ENCODE measurements around the gene TOR1AIP2.

The TOR1AIP2 gene

GRCh38 chr1:179825798-179826460 lies 51.7 kb downstream of the TOR1AIP2 start:
- no peak for DNase-seq (ENCODE audit: low spot score)

- DNase-seq (ENCODE audit: low spot score) = no peak
These were observed 52.4 kb downstream of the TOR1AIP2 start for GRCh38 chr1:179825206-179825605.

GRCh38 chr1:179824265-179824664 lies 53.3 kb downstream of the TOR1AIP2 start:
- DNase-seq (ENCODE audit: low spot score) = no peak

GRCh38 chr1:179823693-179824092 lies 53.9 kb downstream of the TOR1AIP2 start:
- no peak for DNase-seq (ENCODE audit: low spot score)

- no peak for DNase-seq (ENCODE audit: low spot score)
These were observed 55.5 kb downstream of the TOR1AIP2 start for GRCh38 chr1:179822065-179822464.

GRCh38 chr1:179821524-179821923 lies 56.1 kb downstream of the TOR1AIP2 start:
- DNase-seq (ENCODE audit: low spot score) = no peak

GRCh38 chr1:179820226-179820970 lies 57.2 kb downstream of the TOR1AIP2 start:
- no peak for DNase-seq (ENCODE audit: low spot score)

- no peak for DNase-seq (ENCODE audit: low spot score)
These were observed 58.8 kb downstream of the TOR1AIP2 start for GRCh38 chr1:179818743-179819173.

- no peak for DNase-seq (ENCODE audit: low spot score)
These were observed 59.3 kb downstream of the TOR1AIP2 start for GRCh38 chr1:179818260-179818659.

- DNase-seq (ENCODE audit: low spot score) = no peak
These were observed 59.8 kb downstream of the TOR1AIP2 start for GRCh38 chr1:179817789-179818188.

GRCh38 chr1:179817056-179817455 lies 60.5 kb downstream of the TOR1AIP2 start:
- DNase-seq (ENCODE audit: low spot score) = no peak

- peak; percentile 32 for DNase-seq (ENCODE audit: low spot score)
These were observed 61.2 kb downstream of the TOR1AIP2 start for GRCh38 chr1:179816196-179816960.

- DNase-seq (ENCODE audit: low spot score) = no peak
These were observed 62.0 kb downstream of the TOR1AIP2 start for GRCh38 chr1:179815641-179816040.

GRCh38 chr1:179814546-179814838 lies 63.1 kb downstream of the TOR1AIP2 start:
- DNase-seq (ENCODE audit: low spot score) = peak; percentile 69

- no peak for DNase-seq (ENCODE audit: low spot score)
These were observed 63.7 kb downstream of the TOR1AIP2 start for GRCh38 chr1:179813626-179814545.

GRCh38 chr1:179812501-179813292 lies 64.9 kb downstream of the TOR1AIP2 start:
- DNase-seq (ENCODE audit: low spot score) = no peak

- no peak for DNase-seq (ENCODE audit: low spot score)
These were observed 67.3 kb downstream of the TOR1AIP2 start for GRCh38 chr1:179810367-179810715.

- peak; percentile 81 for DNase-seq (ENCODE audit: low spot score)
These were observed 67.9 kb downstream of the TOR1AIP2 start for GRCh38 chr1:179809506-179810366.

- no peak for DNase-seq (ENCODE audit: low spot score)
These were observed 69.1 kb downstream of the TOR1AIP2 start for GRCh38 chr1:179808503-179808902.
